ENCODE data around the gene SH3GL2.
"Not testable (repeated sequence)": the region's sequence is repeated elsewhere in the genome, so short reads cannot be mapped to it uniquely, and the experiment has no call there.

SH3GL2 gene

GRCh38 chr9:17761984-17762676, 183.3 kb downstream of the SH3GL2 start:
- no peak for DNase-seq

- DNase-seq, result no peak
These were observed 185.4 kb downstream of the SH3GL2 start for GRCh38 chr9:17764306-17764705.

- DNase-seq, result not testable (repeated sequence)
These were observed 186.3 kb downstream of the SH3GL2 start for GRCh38 chr9:17765131-17765530.

GRCh38 chr9:17772223-17772622, 193.4 kb downstream of the SH3GL2 start:
- no peak for DNase-seq

DNA sequence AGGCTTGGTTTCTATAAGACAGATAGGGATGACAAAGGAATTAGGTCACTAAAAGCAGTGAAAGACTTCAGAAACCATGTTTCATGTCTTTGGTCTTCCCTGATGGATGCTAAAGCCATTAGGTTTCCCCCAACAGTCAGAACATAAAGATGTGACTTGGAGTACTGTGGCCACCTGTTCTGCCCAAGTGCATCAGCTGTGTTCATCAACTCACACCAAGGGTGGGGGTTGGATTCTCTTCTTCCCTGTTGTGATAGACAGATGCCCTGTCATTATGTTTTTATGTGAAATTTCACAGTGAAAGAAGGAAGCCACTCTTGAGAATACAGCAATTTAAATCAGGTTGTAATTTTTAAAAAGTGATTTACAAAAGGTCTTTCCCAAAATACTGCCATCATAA, 196.8 kb downstream of the SH3GL2 start:
- DNase-seq, result no peak

GRCh38 chr9:17776735-17777134, 197.9 kb downstream of the SH3GL2 start:
- no peak for DNase-seq

DNA sequence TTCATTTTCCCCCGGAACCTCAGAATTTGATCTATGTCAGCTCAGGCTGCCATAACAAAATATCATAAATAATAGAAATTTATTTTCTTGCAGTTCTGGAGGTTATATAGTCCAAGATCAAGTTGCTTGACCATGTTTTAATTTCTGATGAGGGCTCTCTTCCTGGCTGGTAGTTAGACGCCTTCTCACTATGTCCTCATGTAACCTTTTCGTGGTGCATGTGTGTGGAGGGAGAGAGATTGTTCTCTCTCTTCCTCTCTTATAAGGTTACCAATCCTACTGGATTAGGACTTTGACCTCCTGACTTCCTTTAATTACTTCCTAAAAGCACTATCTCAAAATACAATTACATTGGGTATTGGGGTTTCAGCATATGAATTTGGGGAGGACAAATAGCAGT, 198.6 kb downstream of the SH3GL2 start:
- no peak for DNase-seq

DNA sequence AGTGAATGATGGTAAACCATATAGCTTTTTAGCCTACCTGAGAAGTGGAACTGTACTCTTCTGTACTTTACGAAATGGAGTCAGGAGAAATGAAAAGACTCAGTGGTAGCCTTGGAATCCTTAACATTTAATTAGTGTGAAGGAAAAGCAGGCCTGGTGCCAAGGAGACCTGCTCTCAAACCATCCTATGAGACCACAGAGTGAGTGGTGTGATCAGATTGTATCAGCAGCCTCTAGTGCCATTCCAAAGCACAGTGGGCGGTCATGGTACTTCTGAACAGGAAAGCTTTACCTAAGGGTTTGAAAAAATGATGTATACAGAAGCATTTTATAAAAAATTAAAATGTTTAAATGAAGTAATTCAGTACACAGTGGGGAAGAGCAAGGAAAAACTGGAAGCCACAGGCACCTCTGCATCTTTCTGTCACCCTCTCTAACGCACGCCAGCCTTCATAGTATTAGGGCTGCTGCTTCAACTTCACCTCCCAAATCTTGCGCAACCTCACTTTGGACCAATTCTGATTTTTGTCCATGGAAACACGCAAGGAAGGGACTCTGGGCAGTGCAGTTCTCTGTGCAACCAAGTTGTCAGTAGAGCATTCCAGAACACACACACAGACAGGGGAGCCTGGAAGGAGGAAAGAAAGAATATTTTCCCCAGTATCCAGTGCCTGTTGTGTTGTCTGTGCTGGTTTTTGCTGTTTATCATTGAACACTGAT, 203.7 kb downstream of the SH3GL2 start:
- no peak for DNase-seq

DNA sequence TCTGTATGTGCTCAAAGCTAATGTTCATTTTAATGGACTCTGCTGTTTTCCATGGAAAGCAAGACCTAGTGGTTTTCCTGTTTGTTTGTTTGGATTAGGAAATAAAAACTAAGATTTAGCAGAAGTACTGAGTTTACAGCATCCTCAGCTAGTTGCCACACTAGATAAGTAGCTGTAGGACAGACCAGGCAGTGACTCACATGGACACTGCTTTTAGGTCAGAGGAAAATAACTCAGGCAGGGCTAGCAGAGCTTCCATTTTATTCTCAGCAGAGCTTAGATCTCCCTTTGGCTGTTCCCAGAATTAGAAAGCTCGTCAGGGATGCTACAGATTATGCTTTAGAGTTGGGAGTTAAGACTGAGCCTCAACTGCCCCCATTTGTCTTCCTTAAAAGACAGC, 204.4 kb downstream of the SH3GL2 start:
- no peak for DNase-seq

DNA sequence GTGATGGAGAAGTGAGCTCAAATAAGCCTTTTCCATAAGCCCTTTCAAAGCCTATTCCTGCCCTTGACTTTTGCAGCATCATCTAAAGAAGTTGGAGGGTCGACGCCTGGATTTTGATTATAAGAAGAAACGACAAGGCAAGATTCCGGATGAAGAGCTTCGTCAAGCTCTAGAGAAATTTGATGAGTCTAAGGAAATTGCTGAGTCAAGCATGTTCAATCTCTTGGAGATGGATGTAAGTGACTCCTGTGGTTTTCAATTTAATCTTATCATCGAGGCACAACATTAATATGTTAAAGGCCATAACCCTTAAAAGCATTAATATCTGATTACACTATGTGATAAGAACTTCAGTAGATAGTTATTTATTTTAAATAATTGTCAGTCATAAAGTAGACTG, 210.4 kb downstream of the SH3GL2 start:
- no peak for DNase-seq

- no peak for DNase-seq
These were observed 215.1 kb downstream of the SH3GL2 start for GRCh38 chr9:17793713-17794622.

DNA sequence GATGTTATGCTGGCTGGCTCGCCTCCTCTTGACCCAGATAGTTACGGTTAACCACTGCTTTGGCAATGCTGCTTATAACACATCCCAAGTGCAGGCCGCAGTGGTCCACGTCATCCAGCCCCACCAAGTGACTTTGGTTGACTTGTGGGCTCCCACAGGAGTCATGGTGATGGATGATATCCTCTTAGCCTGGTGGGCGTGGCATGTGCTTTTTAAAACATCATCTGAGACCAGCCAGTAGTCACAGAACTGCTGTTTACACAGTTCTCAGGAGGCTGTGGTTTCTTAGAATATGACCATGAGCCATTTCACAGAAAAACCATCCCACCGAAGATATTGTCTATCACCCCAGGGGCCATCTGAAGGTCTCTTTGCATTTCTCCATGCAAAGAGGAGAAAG, 216.9 kb downstream of the SH3GL2 start:
- no peak for DNase-seq

- DNase-seq, result no peak
These were observed 220.5 kb downstream of the SH3GL2 start for GRCh38 chr9:17799369-17799768.

DNA sequence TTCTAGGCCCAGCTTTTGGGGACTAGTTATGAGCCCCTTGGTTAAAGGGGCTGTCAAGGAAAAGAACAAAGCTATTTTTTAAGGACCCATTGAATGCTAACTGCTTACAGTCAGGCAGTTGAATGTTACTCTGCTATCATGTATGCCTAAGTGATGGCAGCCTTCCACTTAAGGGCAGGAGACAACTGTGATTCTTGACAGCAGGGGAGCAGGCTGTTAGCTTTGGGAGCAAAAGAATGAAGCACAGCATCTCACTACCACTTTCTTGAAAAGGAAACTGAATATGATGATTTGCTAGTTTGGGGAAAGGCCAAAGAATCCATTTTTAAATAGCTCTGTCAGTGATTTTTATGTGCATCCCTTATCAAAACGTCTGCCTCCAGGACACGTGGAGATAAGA, 221.6 kb downstream of the SH3GL2 start:
- DNase-seq, result no peak

- peak in 1 of 2 experiments; percentile 20 for DNase-seq
These were observed 223.5 kb downstream of the SH3GL2 start for GRCh38 chr9:17802249-17802857.

DNA sequence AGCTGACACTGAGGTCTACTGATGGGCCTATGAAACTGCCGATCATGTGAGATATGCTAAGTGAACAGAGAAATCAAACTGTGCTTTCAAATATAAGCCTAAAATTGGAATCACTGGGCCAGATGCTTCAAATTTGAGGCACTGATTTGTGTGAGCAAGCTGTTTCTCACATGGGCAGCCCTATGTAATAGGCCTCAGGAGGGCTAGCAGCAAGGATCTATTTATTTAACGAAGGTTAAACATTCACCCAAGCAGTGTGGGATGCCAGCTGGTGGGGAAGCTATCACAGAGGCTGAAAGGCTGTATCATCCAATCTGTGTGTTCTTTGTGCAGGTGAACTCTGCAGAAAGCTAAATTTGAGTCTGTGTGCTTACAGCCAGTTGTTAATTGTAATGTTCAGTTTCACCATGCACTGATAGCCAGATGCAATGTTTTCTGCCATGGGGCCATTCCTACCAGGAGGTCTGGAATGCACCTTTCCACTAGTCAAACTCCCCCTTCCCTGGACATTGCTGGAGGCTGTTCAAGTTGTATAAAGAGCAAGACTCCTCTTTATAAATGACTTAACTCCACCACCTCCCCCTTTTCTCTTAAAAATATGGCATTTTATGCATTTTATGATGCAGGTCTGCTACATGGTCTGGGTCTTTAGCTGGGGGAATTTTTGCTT, 228.9 kb downstream of the SH3GL2 start:
- DNase-seq, result peak in 1 of 2 experiments; percentile 8

GRCh38 chr9:17810317-17810716, 231.5 kb downstream of the SH3GL2 start:
- no peak for DNase-seq

DNA sequence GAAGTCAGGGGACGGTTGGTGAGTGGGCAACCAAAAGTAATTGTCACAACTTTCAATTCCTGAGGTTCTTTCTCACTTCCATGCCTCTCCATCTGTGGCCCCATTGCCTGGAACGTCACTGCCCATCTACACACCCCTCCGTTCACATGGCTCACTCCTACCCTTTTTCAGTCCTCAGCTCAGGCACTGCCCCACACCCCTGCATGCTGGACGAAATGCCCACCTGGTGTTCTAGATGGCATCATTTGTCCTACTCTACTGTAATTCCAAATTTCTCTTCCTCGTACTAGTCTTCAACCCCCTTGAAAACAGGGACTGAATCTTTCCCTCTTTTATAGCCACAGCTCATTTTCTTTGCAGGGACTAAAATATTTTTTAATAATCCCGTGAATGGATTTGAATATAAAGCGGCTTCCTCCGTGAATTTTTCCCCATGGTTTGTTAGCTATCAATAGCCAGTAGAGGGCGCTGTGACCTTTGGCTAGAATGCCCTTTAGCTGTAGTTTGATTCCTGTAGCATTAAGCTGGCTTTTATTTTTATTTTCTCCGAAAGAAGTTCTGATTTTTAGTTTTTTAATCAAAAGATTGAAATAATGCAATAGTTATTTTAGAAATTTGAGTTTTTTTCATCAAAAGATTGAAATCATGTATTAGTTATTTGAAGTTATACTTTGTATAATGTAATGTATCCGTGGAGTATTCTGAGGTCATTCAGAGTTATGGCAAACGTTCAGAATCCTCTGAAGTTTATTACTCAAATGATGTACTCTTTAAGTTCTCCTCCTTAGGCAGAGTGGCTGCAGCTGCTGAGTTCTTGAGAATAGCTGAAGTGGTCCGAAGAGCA, 232.1 kb downstream of the SH3GL2 start:
- DNase-seq, result peak; percentile 32 to 73

DNA sequence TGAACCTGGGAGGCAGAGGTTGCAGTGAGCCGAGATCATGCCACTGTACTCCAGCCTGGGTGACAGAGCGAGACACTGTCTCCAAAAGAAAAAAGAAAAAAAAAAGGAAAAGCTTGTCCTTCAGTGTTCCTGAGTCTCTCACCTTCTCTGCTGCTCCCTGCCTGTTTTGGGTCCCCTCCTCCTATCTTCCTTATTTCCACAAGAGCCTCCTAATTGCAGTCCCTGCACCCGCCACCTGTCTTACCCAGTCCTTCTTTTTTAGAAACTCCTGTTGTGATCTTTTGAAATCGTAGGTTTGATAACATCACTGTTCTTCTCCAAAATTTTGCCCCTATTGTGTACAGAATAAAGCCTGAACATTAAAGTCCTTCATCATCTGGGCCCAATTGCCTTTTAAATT, 234.9 kb downstream of the SH3GL2 start:
- DNase-seq, result no peak

DNA sequence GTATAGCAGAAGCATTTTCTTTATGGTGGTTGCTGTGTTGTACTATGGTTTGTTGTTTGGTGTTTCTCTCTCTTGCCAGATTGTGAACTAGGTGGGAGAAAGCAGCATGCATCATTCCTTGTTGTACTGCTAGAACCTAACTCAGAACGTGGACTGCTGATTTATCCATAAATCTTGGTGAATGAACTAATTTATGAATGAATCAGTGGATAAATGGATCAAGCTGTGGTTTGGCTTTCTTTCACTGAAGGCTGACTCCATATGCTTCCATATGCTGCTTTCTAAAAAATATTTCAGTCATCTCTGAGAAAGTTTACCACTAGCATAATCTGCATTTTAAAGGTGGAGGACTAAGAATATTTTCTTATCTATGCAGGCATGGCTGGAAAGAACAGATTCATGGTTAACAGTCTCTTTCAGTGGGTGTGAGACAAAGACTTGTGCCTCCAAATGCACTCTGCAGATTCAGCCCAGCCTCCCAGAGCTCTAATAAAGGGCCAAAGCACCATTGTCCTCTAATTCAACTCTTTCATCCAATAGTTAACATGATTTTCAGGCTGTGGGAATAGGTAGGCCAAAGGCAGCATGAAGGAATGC, 237.7 kb downstream of the SH3GL2 start:
- no peak for DNase-seq

GRCh38 chr9:17824191-17824590, 245.3 kb downstream of the SH3GL2 start:
- no peak for DNase-seq
